Ovary (tissue), 3 donors: Measurements from ENCODE around the gene POLR3F.
"Not testable (repeated sequence)": the region's sequence is repeated elsewhere in the genome, so short reads cannot be mapped to it uniquely, and the experiment has no call there.

Experiments
- CTCF ChIP-seq, 3 donors: fragments of 450-650 bp in 2 of 3; fragments of 200-600 bp in 1 of 3; IDR thresholded peaks; one replicate each; pipeline versions ENCODE4 v1.5.1 to v1.8.0; 2016 to 2022; ENCODE audit warnings: antibody characterized with exemption in 3 of 3, mild to moderate bottlenecking in 1 of 3
- EP300 ChIP-seq: sonication (generic); formaldehyde crosslinking; IDR thresholded peaks from one replicate; pipeline ENCODE4 v1.6.1; 2017; ENCODE audit warnings: antibody characterized with exemption
- donor health status: DM: no; HTN: no; CAD: no.

DNA sequence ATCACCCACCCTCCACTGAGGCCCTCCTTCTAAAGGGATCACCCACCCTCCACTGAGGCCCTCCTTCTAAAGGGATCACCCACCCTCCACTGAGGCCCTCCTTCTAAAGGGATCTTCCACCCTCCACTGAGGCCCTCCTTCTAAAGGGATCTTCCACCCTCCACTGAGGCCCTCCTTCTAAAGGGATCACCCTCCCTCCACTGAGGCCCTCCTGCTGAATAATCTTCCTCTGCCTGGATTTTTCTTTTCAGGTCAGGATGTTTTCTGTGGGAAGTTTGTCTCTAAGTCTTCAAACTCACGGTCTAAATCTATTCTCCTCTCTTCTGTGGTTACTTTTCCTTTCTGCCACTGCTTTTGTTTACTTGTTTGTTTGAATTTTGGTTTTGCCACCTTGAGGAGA is 34.5 kb downstream of the POLR3F start:
- not testable (repeated sequence) for TF ChIP-seq EP300; CTCF (IDR thresholded peaks at IDR 0.05)
